HepG2 (cell line): ENCODE results near the gene UQCC5. TPM values are rescaled to one million over a fixed set of nuclear protein-coding genes. Genes with fewer than 3 reads are reported as not detected.

ENCODE experiments used
- AGO2 ChIP-seq: fragments of 200-400 bp; formaldehyde crosslinking; optimal IDR thresholded peaks from 2 replicates; pipeline ENCODE3; 2017; ENCODE audit warnings: mild to moderate bottlenecking, low read depth, low read length, moderate library complexity
- CC2D1A ChIP-seq: sonication (generic); formaldehyde crosslinking; IDR thresholded peaks from 2 replicates; pipeline ENCODE4 v1.8.1; 2023; ENCODE audit warnings: mild to moderate bottlenecking, missing genetic modification reagents
- FOXA1 ChIP-seq, 2 experiments: fragments of 450-650 bp in 1 of 2; sonication (generic) in 1 of 2; formaldehyde crosslinking in 1 of 2; IDR thresholded peaks; 2 replicates each; pipeline versions ENCODE4 v1.4.0 to v1.6.1; 2016 to 2020; ENCODE audit warnings: missing genetic modification reagents in 1 of 2
- GATA4 ChIP-seq: sonication (generic); IDR thresholded peaks from 2 replicates; pipeline ENCODE4 v1.6.1; 2016; ENCODE audit warnings: antibody characterized with exemption, low read depth, borderline replicate concordance
- HMGXB3 ChIP-seq: sonication (generic); formaldehyde crosslinking; IDR thresholded peaks from 2 replicates; pipeline ENCODE4 v1.4.0; 2020; ENCODE audit warnings: missing genetic modification reagents, borderline replicate concordance
- KDM5A ChIP-seq: fragments of 200-600 bp; sonication (generic); IDR thresholded peaks from 2 replicates; pipeline ENCODE4 v1.7.0; 2018; ENCODE audit warnings: antibody characterized with exemption, mild to moderate bottlenecking, low read length, borderline replicate concordance
- MXD4 ChIP-seq: IDR thresholded peaks from 2 replicates; pipeline ENCODE4 v1.6.1; 2016; ENCODE audit warnings: mild to moderate bottlenecking, missing biosample characterization, missing genetic modification reagents
- MYC ChIP-seq: sonication (generic); formaldehyde crosslinking; IDR thresholded peaks from 2 replicates; pipeline ENCODE4 v1.9.0; 2021; ENCODE audit warnings: missing genetic modification reagents, borderline replicate concordance
- NFKBIZ ChIP-seq: IDR thresholded peaks from 2 replicates; pipeline ENCODE4 v1.6.1; 2018; ENCODE audit warnings: missing genetic modification reagents, missing compliant biosample characterization
- PLRG1 ChIP-seq: fragments of 450-650 bp; conservative IDR thresholded peaks from 2 replicates; pipeline ENCODE4 v1.6.1; 2016
- SAFB2 ChIP-seq: sonication (generic); formaldehyde crosslinking; IDR thresholded peaks from 2 replicates; pipeline ENCODE4 v1.5.1; 2020; ENCODE audit warnings: missing genetic modification reagents, low read depth, mild to moderate bottlenecking, borderline replicate concordance
- SRSF4 ChIP-seq: fragments of 200-400 bp; formaldehyde crosslinking; IDR thresholded peaks from one replicate; pipeline ENCODE4 v1.6.1; 2018; ENCODE audit warnings: mild to moderate bottlenecking, low read depth, low read length, moderate library complexity; ENCODE audit not compliant: poor library complexity, severe bottlenecking
- ZNF350 ChIP-seq: sonication (generic); formaldehyde crosslinking; IDR thresholded peaks from 2 replicates; pipeline ENCODE4 v1.4.0; 2020; ENCODE audit warnings: mild to moderate bottlenecking, low read depth, missing genetic modification reagents, borderline replicate concordance
- ZNF446 ChIP-seq: sonication (generic); formaldehyde crosslinking; IDR thresholded peaks from 2 replicates; pipeline ENCODE4 v1.5.0; 2020; ENCODE audit warnings: mild to moderate bottlenecking, missing genetic modification reagents
- ZNF543 ChIP-seq: sonication (generic); formaldehyde crosslinking; IDR thresholded peaks from 2 replicates; pipeline ENCODE4 v1.4.0; 2020; ENCODE audit warnings: mild to moderate bottlenecking, missing genetic modification reagents
- ZNF572 ChIP-seq: sonication (generic); formaldehyde crosslinking; IDR thresholded peaks from 2 replicates; pipeline ENCODE4 v1.5.1; 2020; ENCODE audit warnings: mild to moderate bottlenecking, missing genetic modification reagents
- ZNF580 ChIP-seq: IDR thresholded peaks from 2 replicates; pipeline ENCODE4 v1.6.1; 2016; ENCODE audit warnings: low read depth, borderline replicate concordance
- ZNF772 ChIP-seq: sonication (generic); formaldehyde crosslinking; IDR thresholded peaks from 2 replicates; pipeline ENCODE4 v1.5.0; 2020; ENCODE audit warnings: mild to moderate bottlenecking, missing genetic modification reagents
- ZNF775 ChIP-seq: sonication (generic); formaldehyde crosslinking; IDR thresholded peaks from 2 replicates; pipeline ENCODE4 v1.4.0; 2020; ENCODE audit warnings: missing genetic modification reagents, mild to moderate bottlenecking, moderate library complexity, borderline replicate concordance
- ZNF891 ChIP-seq: sonication (generic); formaldehyde crosslinking; IDR thresholded peaks from 2 replicates; pipeline ENCODE4 v1.5.0; 2020; ENCODE audit warnings: mild to moderate bottlenecking, missing genetic modification reagents
- polyA plus RNA-seq, 8 experiments: library from polyadenylated mRNA; depleted of rRNA in 3 of 8; stranded (reverse) in 7 of 8; unstranded in 1 of 8; fragments of >200 nt; fragmentation: Illumina TruSeq in 4 of 8; extraction: Trizol in 4 of 8; gene quantifications; 2 replicates each; pipeline versions ENCODE4 v1.2.1 to v1.2.3, GENCODE V29; 2011 to 2016; ENCODE audit warnings: low read depth in 4 of 8, missing spikeins in 1 of 8, mixed read lengths in 1 of 8; ENCODE audit not compliant: insufficient read depth in 1 of 8
- total RNA-seq, 5 experiments: library from RNA; depleted of rRNA; stranded (reverse); fragments of >200 nt; fragmentation: Illumina TruSeq; extraction: Trizol; gene quantifications; 2 replicates each; pipeline ENCODE4 v1.2.3, GENCODE V29; 2016; ENCODE audit warnings: low read depth in 1 of 5
- TF ChIP-seq, protein P1 (sequence below): sonication (generic); formaldehyde crosslinking; IDR thresholded peaks from 2 replicates; pipeline ENCODE4 v1.4.0; 2020; ENCODE audit warnings: low read depth, mild to moderate bottlenecking, missing genetic modification reagents
- TF ChIP-seq, protein P2 (sequence below): sonication (generic); formaldehyde crosslinking; IDR thresholded peaks from 2 replicates; pipeline ENCODE4 v1.8.0; 2022; ENCODE audit warnings: mild to moderate bottlenecking, missing genetic modification reagents, moderate library complexity

The UQCC5 gene
- total and polyA plus RNA-seq, 2 of the 13 experiments (the other 11 are each of a cell fraction or from before 2014, with no cell fraction given), result 15.4 to 29.5 TPM

DNA sequence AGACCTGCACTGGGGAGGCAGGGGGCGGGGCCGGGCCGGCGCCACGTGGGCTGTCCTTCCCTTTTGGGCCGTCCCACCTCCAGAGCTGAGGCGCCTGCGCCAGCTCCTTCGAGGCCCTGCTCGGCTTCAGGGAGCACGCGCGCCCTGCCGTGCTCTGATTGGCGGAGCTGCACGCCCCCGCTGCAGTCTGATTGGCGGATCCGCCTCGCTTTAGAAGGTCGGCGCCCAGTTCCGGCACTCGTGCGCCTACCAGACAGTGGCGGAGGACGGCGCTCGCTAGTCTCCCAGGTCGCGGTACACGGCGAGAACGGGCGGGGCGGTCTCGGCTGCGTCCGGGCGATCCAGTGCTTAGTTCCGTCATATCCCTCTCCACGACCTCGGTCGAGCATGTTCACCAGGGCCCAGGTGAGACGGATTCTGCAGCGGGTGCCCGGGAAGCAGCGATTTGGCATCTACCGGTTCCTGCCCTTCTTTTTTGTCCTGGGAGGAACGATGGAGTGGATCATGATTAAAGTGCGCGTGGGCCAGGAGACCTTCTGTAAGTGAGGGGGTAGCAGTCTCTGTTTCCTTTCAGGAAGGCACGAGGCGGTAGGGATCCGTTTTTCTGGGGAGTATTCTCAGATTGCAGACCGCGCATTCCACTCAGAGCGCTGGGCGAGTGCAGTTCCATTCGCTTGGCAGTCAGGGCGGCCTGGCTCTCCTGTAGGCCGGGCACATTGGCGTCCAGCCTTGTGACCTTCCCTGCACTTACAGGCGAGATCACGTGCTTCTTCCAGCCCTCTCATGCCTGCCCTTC, at the start of gene UQCC5 (continued):
- TF ChIP-seq HMGXB3 (no peak), ZNF446 (CRISPR knock-in tag) (peak; percentile 94), GATA4 (peak; percentile 65; the same call in 1 of the 2 replicates), MYC (CRISPR knock-in tag) (peak; percentile 93), ZNF543 (CRISPR knock-in tag) (peak; percentile 92), MXD4 (CRISPR knock-in tag) (peak; percentile 87), CC2D1A (CRISPR knock-in tag) (no peak), PLRG1 (no peak), ZNF350 (CRISPR knock-in tag) (peak; percentile 93), SAFB2 (CRISPR knock-in tag) (peak; percentile 72; the same call in 1 of the 2 replicates), SRSF4 (no peak), ZNF772 (peak; percentile 94), ZNF580 (CRISPR knock-in tag) (peak; percentile 86; the same call in 1 of the 2 replicates), KDM5A (peak; percentile 68; the same call in 1 of the 2 replicates), NFKBIZ (CRISPR knock-in tag) (no peak; the same call in none of the 2 replicates), ZNF572 (CRISPR knock-in tag) (no peak), ZNF891 (CRISPR knock-in tag) (peak; percentile 86; the same call in 1 of the 2 replicates), AGO2 (peak; percentile 97), FOXA1 (IDR thresholded peaks at IDR 0.05) (no peak), FOXA1 (CRISPR knock-in tag; IDR thresholded peaks at IDR 0.05) (no peak), ZNF775 (CRISPR knock-in tag) (no peak)
- TF ChIP-seq, protein P1, sequence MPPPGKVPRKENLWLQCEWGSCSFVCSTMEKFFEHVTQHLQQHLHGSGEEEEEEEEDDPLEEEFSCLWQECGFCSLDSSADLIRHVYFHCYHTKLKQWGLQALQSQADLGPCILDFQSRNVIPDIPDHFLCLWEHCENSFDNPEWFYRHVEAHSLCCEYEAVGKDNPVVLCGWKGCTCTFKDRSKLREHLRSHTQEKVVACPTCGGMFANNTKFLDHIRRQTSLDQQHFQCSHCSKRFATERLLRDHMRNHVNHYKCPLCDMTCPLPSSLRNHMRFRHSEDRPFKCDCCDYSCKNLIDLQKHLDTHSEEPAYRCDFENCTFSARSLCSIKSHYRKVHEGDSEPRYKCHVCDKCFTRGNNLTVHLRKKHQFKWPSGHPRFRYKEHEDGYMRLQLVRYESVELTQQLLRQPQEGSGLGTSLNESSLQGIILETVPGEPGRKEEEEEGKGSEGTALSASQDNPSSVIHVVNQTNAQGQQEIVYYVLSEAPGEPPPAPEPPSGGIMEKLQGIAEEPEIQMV (CRISPR knock-in tag), result peak; percentile 99
- TF ChIP-seq, protein P2, sequence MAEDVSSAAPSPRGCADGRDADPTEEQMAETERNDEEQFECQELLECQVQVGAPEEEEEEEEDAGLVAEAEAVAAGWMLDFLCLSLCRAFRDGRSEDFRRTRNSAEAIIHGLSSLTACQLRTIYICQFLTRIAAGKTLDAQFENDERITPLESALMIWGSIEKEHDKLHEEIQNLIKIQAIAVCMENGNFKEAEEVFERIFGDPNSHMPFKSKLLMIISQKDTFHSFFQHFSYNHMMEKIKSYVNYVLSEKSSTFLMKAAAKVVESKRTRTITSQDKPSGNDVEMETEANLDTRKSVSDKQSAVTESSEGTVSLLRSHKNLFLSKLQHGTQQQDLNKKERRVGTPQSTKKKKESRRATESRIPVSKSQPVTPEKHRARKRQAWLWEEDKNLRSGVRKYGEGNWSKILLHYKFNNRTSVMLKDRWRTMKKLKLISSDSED (CRISPR knock-in tag), result no peak
